ENCODE data around the gene PPARG. TPM values are rescaled to one million over a fixed set of nuclear protein-coding genes. Genes with fewer than 3 reads are reported as not detected.

PPARG gene
- total and polyA plus RNA-seq, 2 of the 13 experiments (the other 11 are each of a cell fraction or from before 2014, with no cell fraction given), result 13.9 to 58.3 TPM

- Histone ChIP-seq H4K20me1 (ENCODE audit: insufficient read depth, low read length) (no peaks in the 10 kb centered on the region), H3K9ac (ENCODE audit: insufficient read depth, low read depth, low read length) (no peak overlapping the region), H3K36me3 (replicated peaks in 1 of 2; ENCODE audit: control insufficient read depth in 1 of 2, insufficient read depth in 2 of 2, low read length in 2 of 2) (no peaks in the 10 kb centered on the region), H3K27me3 (ENCODE audit: control insufficient read depth in 1 of 2, insufficient read depth in 2 of 2, low read length in 2 of 2) (no peaks in the 10 kb centered on the region), H2AFZ (ENCODE audit: low read length) (no peak overlapping the region), H3K4me1 (ENCODE audit: insufficient read depth, low read length) (peaks cover 78% of the 10 kb centered on the region), H3K79me2 (ENCODE audit: insufficient read depth, low read length) (no peaks in the 10 kb centered on the region), H3K9me3 (ENCODE audit: low read length) (no peaks in the 10 kb centered on the region), H3K4me3 (replicated peaks in 1 of 3; ENCODE audit: insufficient read depth in 1 of 3, low read depth in 2 of 3, low read length in 3 of 3) (no peak overlapping the region), H3K4me2 (ENCODE audit: low read depth, low read length) (no peak overlapping the region), H3K27ac (ENCODE audit: extremely low read length, insufficient read depth, low read length) (no peak overlapping the region)
- BruUV-seq (replicated peaks), result no TSS peak
- ChIA-PET CTCF (ENCODE audit: low intra/inter-chr PET ratio, low total read pairs) (interaction anchor here (1.6 kb wide), 1 partner anchor 315 kb away, joined by 3 read pairs; no protein-coding TSS in a partner anchor), POLR2A (interaction anchor here (1.0 kb wide), 1 partner anchor 34 kb away, joined by 3 read pairs; the partner anchor contains the start of gene TSEN2)
- ATAC-seq (no peak), FAIRE-seq (no peak), DNase-seq (ENCODE audit: low spot score) (no peak)
- intact Hi-C loops (cut with micrococcal nuclease; ENCODE audit: unreplicated experiment) (no loop called here), in situ Hi-C loops (cut with HindIII; ENCODE audit: extremely low pct_ligation_motif_present, low pct_unique_long_range_greater_than_20kb) (no loop called here)
- TF ChIP-seq CBFB (CRISPR knock-in tag; IDR thresholded peaks at IDR 0.05) (no peak), SMAD1 (CRISPR knock-in tag; IDR thresholded peaks at IDR 0.05; ENCODE audit: borderline replicate concordance, low read depth) (no peak), NFYC (CRISPR knock-in tag; IDR thresholded peaks at IDR 0.05) (peak; percentile 64), ZNF251 (CRISPR knock-in tag; IDR thresholded peaks at IDR 0.05) (no peak), NFYB (CRISPR knock-in tag; IDR thresholded peaks at IDR 0.05) (peak; percentile 50), DMTF1 (CRISPR knock-in tag; IDR thresholded peaks at IDR 0.05) (no peak), ZNF687 (CRISPR knock-in tag; IDR thresholded peaks at IDR 0.05) (peak; percentile 55), REPIN1 (CRISPR knock-in tag; IDR thresholded peaks at IDR 0.05; ENCODE audit: borderline replicate concordance, low read depth) (no peak)
- WGBS (ENCODE audit: low lambda C conversion rate), result 81% methylated on average over 7 of the region's 8 CpGs
Measured at GRCh38 chr3:12449889-12450682, 161.2 kb downstream of the PPARG start.

Data from HepG2 (cell line).